Gastroesophageal sphincter (tissue), 3 donors: Measurements from ENCODE around the gene HMX2.

Source experiments
- EP300 ChIP-seq: sonication (generic); formaldehyde crosslinking; IDR thresholded peaks from one replicate; pipeline ENCODE4 v1.6.1; 2017; ENCODE audit warnings: antibody characterized with exemption, mild to moderate bottlenecking
- POLR2A ChIP-seq, 2 donors: fragments of 450-650 bp; IDR thresholded peaks; one replicate each; pipeline ENCODE4 v1.6.1; 2017; ENCODE audit warnings: antibody characterized with exemption in 2 of 2, mild to moderate bottlenecking in 2 of 2, moderate library complexity in 1 of 2
- POLR2AphosphoS5 ChIP-seq: sonication (generic); formaldehyde crosslinking; IDR thresholded peaks from one replicate; pipeline ENCODE4 v1.6.1; 2017; ENCODE audit warnings: antibody characterized with exemption
- TF ChIP-seq, protein P1 (sequence below), 4 experiments: fragments of 200-600 bp in 2 of 4; fragments of 450-650 bp in 2 of 4; sonication (generic) in 1 of 4; IDR thresholded peaks; one replicate each; pipeline ENCODE4 v1.5.1; 2017 to 2019; ENCODE audit warnings: antibody characterized with exemption in 4 of 4, mild to moderate bottlenecking in 2 of 4, moderate library complexity in 2 of 4

DNA sequence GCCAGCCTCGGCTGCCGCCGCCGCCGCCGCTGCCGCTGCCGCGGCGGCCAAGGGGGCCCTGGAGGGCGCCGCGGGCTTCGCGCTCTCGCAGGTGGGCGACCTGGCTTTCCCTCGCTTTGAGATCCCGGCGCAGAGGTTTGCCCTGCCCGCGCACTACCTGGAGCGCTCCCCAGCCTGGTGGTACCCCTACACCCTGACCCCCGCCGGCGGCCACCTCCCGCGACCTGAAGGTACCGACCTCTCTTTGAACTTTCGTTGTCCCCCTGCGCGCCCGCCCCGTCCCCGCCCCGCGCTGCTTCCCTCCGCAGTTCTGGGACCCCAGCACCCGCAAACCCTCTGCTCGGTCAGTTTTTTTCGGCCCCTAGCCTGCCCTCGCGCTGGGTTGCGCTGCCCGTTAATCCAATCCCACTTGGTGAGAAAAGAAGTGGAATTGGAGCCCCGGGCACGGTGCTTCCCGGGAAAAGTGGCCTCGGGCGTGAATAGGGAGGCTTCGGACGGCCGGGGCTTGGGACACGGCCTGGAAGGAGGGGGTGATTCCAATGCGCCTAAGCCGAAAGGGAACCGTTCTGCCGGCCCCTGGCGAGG is 11.6 kb upstream of the HMX2 start:
- TF ChIP-seq, protein P1, sequence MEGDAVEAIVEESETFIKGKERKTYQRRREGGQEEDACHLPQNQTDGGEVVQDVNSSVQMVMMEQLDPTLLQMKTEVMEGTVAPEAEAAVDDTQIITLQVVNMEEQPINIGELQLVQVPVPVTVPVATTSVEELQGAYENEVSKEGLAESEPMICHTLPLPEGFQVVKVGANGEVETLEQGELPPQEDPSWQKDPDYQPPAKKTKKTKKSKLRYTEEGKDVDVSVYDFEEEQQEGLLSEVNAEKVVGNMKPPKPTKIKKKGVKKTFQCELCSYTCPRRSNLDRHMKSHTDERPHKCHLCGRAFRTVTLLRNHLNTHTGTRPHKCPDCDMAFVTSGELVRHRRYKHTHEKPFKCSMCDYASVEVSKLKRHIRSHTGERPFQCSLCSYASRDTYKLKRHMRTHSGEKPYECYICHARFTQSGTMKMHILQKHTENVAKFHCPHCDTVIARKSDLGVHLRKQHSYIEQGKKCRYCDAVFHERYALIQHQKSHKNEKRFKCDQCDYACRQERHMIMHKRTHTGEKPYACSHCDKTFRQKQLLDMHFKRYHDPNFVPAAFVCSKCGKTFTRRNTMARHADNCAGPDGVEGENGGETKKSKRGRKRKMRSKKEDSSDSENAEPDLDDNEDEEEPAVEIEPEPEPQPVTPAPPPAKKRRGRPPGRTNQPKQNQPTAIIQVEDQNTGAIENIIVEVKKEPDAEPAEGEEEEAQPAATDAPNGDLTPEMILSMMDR (IDR thresholded peaks at IDR 0.05), result no peak
- TF ChIP-seq POLR2A (IDR thresholded peaks at IDR 0.05), result no peak
- TF ChIP-seq POLR2AphosphoS5, result no peak
- TF ChIP-seq EP300, result no peak
